ENCODE results near the gene CTNNA3. TPM values are rescaled to one million over a fixed set of nuclear protein-coding genes. Genes with fewer than 3 reads are reported as not detected.

The CTNNA3 gene
- total and polyA plus RNA-seq, 12 donors = 0.03 to 14.4 (median 0.47) TPM; not detected in 1

DNA sequence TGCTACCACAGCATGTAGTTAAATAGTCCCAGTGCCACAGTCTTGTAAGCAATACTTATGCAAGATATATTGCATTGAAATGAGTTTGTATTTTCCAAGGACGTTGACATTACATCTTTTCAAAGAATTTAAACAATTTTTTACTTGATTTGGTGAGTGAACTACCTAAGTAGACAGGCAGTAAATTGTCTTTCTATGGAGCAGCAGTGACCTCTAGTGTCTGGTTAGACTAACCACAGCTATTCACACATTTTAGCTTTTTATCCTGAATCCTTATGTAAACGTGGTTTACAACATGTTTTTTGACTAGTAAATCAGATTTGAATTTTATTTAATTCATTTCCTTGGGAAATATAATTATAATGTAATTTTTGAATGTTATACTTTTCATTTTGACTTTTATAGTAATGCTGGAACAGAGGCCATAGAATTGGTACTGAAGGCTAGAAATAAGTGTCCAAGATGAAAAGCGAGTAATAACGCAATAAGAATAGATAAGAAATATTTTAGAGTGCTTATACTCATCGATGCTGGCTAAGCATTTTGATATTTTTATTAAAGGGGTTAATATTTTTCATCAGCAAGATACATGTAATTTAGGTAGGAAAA is 764.6 kb downstream of the CTNNA3 start:
- TF ChIP-seq, protein P1, sequence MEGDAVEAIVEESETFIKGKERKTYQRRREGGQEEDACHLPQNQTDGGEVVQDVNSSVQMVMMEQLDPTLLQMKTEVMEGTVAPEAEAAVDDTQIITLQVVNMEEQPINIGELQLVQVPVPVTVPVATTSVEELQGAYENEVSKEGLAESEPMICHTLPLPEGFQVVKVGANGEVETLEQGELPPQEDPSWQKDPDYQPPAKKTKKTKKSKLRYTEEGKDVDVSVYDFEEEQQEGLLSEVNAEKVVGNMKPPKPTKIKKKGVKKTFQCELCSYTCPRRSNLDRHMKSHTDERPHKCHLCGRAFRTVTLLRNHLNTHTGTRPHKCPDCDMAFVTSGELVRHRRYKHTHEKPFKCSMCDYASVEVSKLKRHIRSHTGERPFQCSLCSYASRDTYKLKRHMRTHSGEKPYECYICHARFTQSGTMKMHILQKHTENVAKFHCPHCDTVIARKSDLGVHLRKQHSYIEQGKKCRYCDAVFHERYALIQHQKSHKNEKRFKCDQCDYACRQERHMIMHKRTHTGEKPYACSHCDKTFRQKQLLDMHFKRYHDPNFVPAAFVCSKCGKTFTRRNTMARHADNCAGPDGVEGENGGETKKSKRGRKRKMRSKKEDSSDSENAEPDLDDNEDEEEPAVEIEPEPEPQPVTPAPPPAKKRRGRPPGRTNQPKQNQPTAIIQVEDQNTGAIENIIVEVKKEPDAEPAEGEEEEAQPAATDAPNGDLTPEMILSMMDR (IDR thresholded peaks at IDR 0.05) = peak; percentile 65 to 86 (median 80)
- TF ChIP-seq POLR2A (IDR thresholded peaks at IDR 0.05) = no peak

DNA sequence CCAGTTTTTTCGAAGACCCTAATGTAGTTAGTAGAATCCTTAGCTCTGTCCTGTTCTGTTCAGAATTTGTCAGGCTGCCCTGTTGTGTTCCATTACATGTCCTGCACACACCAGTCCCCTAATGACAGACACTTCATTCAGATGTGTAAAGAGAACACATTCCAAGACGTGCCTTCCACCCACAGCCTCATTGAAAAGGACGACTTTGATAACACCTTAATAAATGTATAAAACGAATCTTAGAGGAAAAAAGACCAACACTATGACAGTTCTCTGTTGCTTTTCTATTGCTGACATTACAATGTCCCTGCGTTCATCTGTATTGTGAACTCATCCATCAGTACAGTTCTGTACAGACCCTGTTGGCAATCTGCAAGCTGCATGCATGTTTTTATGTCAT is 766.6 kb downstream of the CTNNA3 start:
- TF ChIP-seq, protein P1 (IDR thresholded peaks at IDR 0.05) = no peak
- TF ChIP-seq POLR2A (IDR thresholded peaks at IDR 0.05) = no peak
- Histone ChIP-seq H3K9me3 (replicated peaks in 1 of 3) (no peaks in the 10 kb centered on the region), H3K27ac (no peak overlapping the region), H3K4me1 (replicated peaks in 1 of 2) (no peaks in the 10 kb centered on the region), H3K27me3 (peaks cover 26% of the 10 kb centered on the region), H3K4me3 (no peak overlapping the region), H3K36me3 (replicated peaks in 1 of 2) (no peaks in the 10 kb centered on the region)
- no peak for DNase-seq
- intact Hi-C loops (cut with DNase I) = loop anchor here in 1 of 2 donors (10.0 kb wide), 1 partner anchor 375 kb away; no protein-coding TSS in a partner anchor
- WGBS, 4 donors = 51 to 58% (median 54%) methylated on average over 5 of the region's 5 CpGs

More for the DNA sequence above, 764.6 kb downstream of the CTNNA3 start:
- intact Hi-C loops (cut with DNase I) = no loop called here
- H3K27me3 ChIP-seq = peaks cover 26% of the 10 kb centered on the region
- 17 to 26% (median 21%) methylated on average over 5 of the region's 5 CpGs for WGBS, 4 donors
- no peak overlapping the region for H3K4me3 ChIP-seq
- H3K27ac ChIP-seq = peak overlapping the region in 1 of 5 donors; percentile 4
- no peaks in the 10 kb centered on the region for H3K36me3 ChIP-seq (replicated peaks in 1 of 2)
- no peaks in the 10 kb centered on the region for H3K4me1 ChIP-seq (replicated peaks in 1 of 2)
- DNase-seq = peak in 1 of 7 donors; percentile 11
- no peaks in the 10 kb centered on the region for H3K9me3 ChIP-seq (replicated peaks in 1 of 3)

DNA sequence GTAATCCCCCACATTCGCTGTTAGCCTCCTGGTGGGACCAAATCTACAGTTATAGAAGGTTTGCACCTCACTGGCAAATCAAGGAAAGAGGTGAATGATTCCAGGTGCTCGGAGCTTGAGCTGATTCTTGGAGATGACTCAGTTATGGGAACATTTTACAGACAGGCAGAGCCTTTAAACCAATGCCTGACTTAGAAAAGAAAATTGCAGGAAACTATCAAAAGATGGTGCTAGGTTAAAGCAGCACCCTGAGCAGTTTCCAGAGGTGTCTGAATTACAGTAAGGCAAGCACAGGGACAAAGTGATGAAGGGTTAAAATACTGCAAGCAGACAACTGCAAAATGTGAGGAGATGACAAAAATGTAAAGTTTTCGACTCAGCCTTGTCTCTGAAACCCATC is 767.2 kb downstream of the CTNNA3 start:
- H3K27ac ChIP-seq = no peak overlapping the region
- 44 to 54% (median 49%) methylated on average over 3 of the region's 3 CpGs for WGBS, 4 donors

DNA sequence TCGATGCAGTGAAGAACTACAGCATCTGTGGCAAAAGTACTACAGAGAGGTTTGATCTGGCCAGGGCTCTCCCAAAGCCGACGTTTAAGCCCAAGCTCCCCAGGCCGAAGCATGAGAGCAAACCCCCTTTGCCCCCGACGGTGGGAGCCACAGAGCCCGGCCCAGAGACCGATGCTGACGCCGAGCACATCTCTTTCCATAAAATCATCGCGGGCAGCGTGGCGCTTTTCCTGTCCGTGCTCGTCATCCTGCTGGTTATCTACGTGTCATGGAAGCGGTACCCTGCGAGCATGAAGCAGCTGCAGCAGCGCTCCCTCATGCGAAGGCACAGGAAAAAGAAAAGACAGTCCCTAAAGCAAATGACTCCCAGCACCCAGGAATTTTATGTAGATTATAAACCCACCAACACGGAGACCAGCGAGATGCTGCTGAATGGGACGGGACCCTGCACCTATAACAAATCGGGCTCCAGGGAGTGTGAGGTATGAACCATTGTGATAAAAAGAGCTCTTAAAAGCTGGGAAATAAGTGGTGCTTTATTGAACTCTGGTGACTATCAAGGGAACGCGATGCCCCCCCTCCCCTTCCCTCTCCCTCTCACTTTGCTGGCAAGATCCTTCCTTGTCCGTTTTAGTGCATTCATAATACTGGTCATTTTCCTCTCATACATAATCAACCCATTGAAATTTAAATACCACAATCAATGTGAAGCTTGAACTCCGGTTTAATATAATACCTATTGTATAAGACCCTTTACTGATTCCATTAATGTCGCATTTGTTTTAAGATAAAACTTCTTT is 767.8 kb downstream of the CTNNA3 start:
- DNase-seq = peak in 4 of 7 donors; percentile 16 to 74 (median 24)
- Histone ChIP-seq H3K27ac (no peak overlapping the region), H3K4me3 (no peak overlapping the region), H3K36me3 (replicated peaks in 1 of 2) (no peaks in the 10 kb centered on the region), H3K27me3 (peaks cover 26% of the 10 kb centered on the region), H3K4me1 (replicated peaks in 1 of 2) (no peaks in the 10 kb centered on the region), H3K9me3 (replicated peaks in 1 of 3) (no peaks in the 10 kb centered on the region)
- WGBS, 4 donors = 11 to 29% (median 22%) methylated on average over 24 to 30 of the region's 30 CpGs
- intact Hi-C loops (cut with DNase I) = loop anchor here in 1 of 2 donors (10.0 kb wide), 1 partner anchor 377 kb away; no protein-coding TSS in a partner anchor
- TF ChIP-seq POLR2A (IDR thresholded peaks at IDR 0.05) = no peak
- TF ChIP-seq, protein P1 (IDR thresholded peaks at IDR 0.05) = no peak

More for the DNA sequence above, 767.2 kb downstream of the CTNNA3 start:
- intact Hi-C loops (cut with DNase I) = loop anchor here in 1 of 2 donors (10.0 kb wide), 1 partner anchor 376 kb away; no protein-coding TSS in a partner anchor
- TF ChIP-seq, protein P1 (IDR thresholded peaks at IDR 0.05) = no peak
- TF ChIP-seq POLR2A (IDR thresholded peaks at IDR 0.05) = no peak
- Histone ChIP-seq H3K36me3 (replicated peaks in 1 of 2) (no peaks in the 10 kb centered on the region), H3K27me3 (peaks cover 26% of the 10 kb centered on the region), H3K9me3 (replicated peaks in 1 of 3) (no peaks in the 10 kb centered on the region), H3K4me3 (no peak overlapping the region), H3K4me1 (replicated peaks in 1 of 2) (no peaks in the 10 kb centered on the region)
- no peak for DNase-seq
